Right renal pelvis (tissue), 4 donors: Measurements from ENCODE around the gene PCDHA8. TPM values are rescaled to one million over a fixed set of nuclear protein-coding genes. Genes with fewer than 3 reads are reported as not detected.
"Not testable (repeated sequence)": the region's sequence is repeated elsewhere in the genome, so short reads cannot be mapped to it uniquely, and the experiment has no call there.

Experiments used
- DNase-seq, 4 donors: peaks; one replicate each; pipeline ENCODE4 v3.0.0-alpha.2; 2013; ENCODE audit warnings: low read depth in 4 of 4, low spot score in 3 of 4, missing footprints in 1 of 4
- polyA plus RNA-seq, 4 donors: library from polyadenylated mRNA; unstranded; fragments of 120-200 nt; gene quantifications; one replicate each; pipeline ENCODE4 v1.2.1, GENCODE V29; 2013; ENCODE audit not compliant: insufficient read length in 4 of 4

The PCDHA8 gene
- polyA plus RNA-seq, 4 donors: 0.04 to 0.07 (median 0.06) TPM; not detected in 1

GRCh38 chr5:140870221-140871201 is 29.5 kb downstream of the PCDHA8 start:
- DNase-seq: no peak

- no peak for DNase-seq
Observed at GRCh38 chr5:140875085-140876065, 34.4 kb downstream of the PCDHA8 start, which contains the start of gene PCDHA12. Gene PCDHA12, plus strand, starts transcription at chr5:140875308. Its CDS starts 165 bp downstream, at chr5:140875473.

- not testable (repeated sequence) for DNase-seq
Observed at GRCh38 chr5:140876541-140877261, 35.7 kb downstream of the PCDHA8 start.

GRCh38 chr5:140877262-140877581 is 36.2 kb downstream of the PCDHA8 start:
- DNase-seq: no peak

GRCh38 chr5:140881889-140882590 is 41.1 kb downstream of the PCDHA8 start, which contains the start of gene PCDHA13:
Gene PCDHA13, plus strand, starts transcription at chr5:140882124. Its CDS starts 145 bp downstream, at chr5:140882269.
- no peak for DNase-seq

- DNase-seq: no peak
Observed at GRCh38 chr5:140882591-140882899, 41.6 kb downstream of the PCDHA8 start.

- DNase-seq: no peak
Observed at GRCh38 chr5:140883373-140883772, 42.4 kb downstream of the PCDHA8 start.

- no peak for DNase-seq
Observed at GRCh38 chr5:140883927-140884697, 43.1 kb downstream of the PCDHA8 start.

Other genes with a start within 250 kb of the PCDHA8 start
- gene CD14, start 208.0 kb upstream of the PCDHA8 start, polyA plus RNA-seq: 10 to 100 TPM in 1 of 4 donors, 1 to 10 TPM in 3; 7.3 to 10.0 (median 8.4) TPM
- gene TMCO6, start 201.7 kb upstream of the PCDHA8 start, polyA plus RNA-seq: 10 to 100 TPM; 15.5 to 18.8 (median 16.9) TPM
- gene NDUFA2, start 193.6 kb upstream of the PCDHA8 start, polyA plus RNA-seq: 100 to 1,000 TPM in 1 of 4 donors, 10 to 100 TPM in 3; 73.4 to 113 (median 79.0) TPM
- 100 to 1,000 TPM; 150 to 164 (median 156) TPM for gene IK, start 193.4 kb upstream of the PCDHA8 start, polyA plus RNA-seq
- gene WDR55, start 176.3 kb upstream of the PCDHA8 start, polyA plus RNA-seq: 10 to 100 TPM; 13.2 to 15.3 (median 14.3) TPM
- under 1 TPM in 2 of 4 donors, not detected in 2; 0.14 to 0.29 TPM for gene DND1, start 167.6 kb upstream of the PCDHA8 start, polyA plus RNA-seq
- gene HARS1, start 149.8 kb upstream of the PCDHA8 start, polyA plus RNA-seq: 10 to 100 TPM; 65.0 to 67.1 (median 66.5) TPM
- 10 to 100 TPM; 42.7 to 47.6 (median 45.9) TPM for gene HARS2, start 149.7 kb upstream of the PCDHA8 start, polyA plus RNA-seq
- gene ZMAT2, start 140.7 kb upstream of the PCDHA8 start, polyA plus RNA-seq: 100 to 1,000 TPM; 103 to 126 (median 118) TPM
- under 1 TPM in 1 of 4 donors, not detected in 3; 0.06 TPM for gene PCDHA1, start 55.0 kb upstream of the PCDHA8 start, polyA plus RNA-seq
- under 1 TPM; 0.13 to 0.30 (median 0.25) TPM for gene PCDHA2, start 46.3 kb upstream of the PCDHA8 start, polyA plus RNA-seq
- under 1 TPM; 0.25 to 0.49 (median 0.38) TPM for gene PCDHA3, start 40.1 kb upstream of the PCDHA8 start, polyA plus RNA-seq
- 1 to 10 TPM in 2 of 4 donors, under 1 TPM in 2; 0.62 to 1.6 (median 1.1) TPM for gene PCDHA4, start 34.1 kb upstream of the PCDHA8 start, polyA plus RNA-seq
- gene PCDHA5, start 19.6 kb upstream of the PCDHA8 start, polyA plus RNA-seq: under 1 TPM in 3 of 4 donors, not detected in 1; 0.04 to 0.15 (median 0.06) TPM
- gene PCDHA6, start 13.2 kb upstream of the PCDHA8 start, polyA plus RNA-seq: under 1 TPM; 0.13 to 0.51 (median 0.47) TPM
- under 1 TPM; 0.28 to 0.51 (median 0.37) TPM for gene PCDHA7, start 6.9 kb upstream of the PCDHA8 start, polyA plus RNA-seq
- under 1 TPM in 3 of 4 donors, not detected in 1; 0.01 to 0.11 (median 0.06) TPM for gene PCDHA9, start 7.2 kb downstream of the PCDHA8 start, polyA plus RNA-seq
- gene PCDHA10, start 14.7 kb downstream of the PCDHA8 start, polyA plus RNA-seq: 1 to 10 TPM in 1 of 4 donors, under 1 TPM in 3; 0.05 to 1.7 (median 0.43) TPM
- under 1 TPM; 0.16 to 0.37 (median 0.27) TPM for gene PCDHA11, start 27.8 kb downstream of the PCDHA8 start, polyA plus RNA-seq
- under 1 TPM; 0.03 to 0.24 (median 0.10) TPM for gene PCDHA12, start 34.1 kb downstream of the PCDHA8 start, polyA plus RNA-seq
- gene PCDHA13, start 40.9 kb downstream of the PCDHA8 start, polyA plus RNA-seq: under 1 TPM in 3 of 4 donors, not detected in 1; 0.01 to 0.14 (median 0.04) TPM
- under 1 TPM in 3 of 4 donors, not detected in 1; 0.10 to 0.16 (median 0.11) TPM for gene PCDHAC1, start 85.1 kb downstream of the PCDHA8 start, polyA plus RNA-seq
- gene PCDHAC2, start 125.3 kb downstream of the PCDHA8 start, polyA plus RNA-seq: under 1 TPM; 0.45 to 0.70 (median 0.59) TPM
- gene PCDHB1, start 210.2 kb downstream of the PCDHA8 start, polyA plus RNA-seq: under 1 TPM; 0.05 to 0.13 (median 0.08) TPM